ENCODE results near the gene TOM1L2.
A peak's percentile ranks its signal among the peaks of the same experiment; 100 is the strongest.

Gene TOM1L2

GRCh38 chr17:17884391-17885357 is 87.5 kb downstream of the TOM1L2 start:
- no peak for TF ChIP-seq CTCF (IDR thresholded peaks at IDR 0.05; ENCODE audit: control insufficient read depth, extremely low read depth, insufficient read depth)
- no peak overlapping the region for H3K4me3 ChIP-seq (ENCODE audit: low read depth, low read length)
- no peak for DNase-seq (ENCODE audit: low read depth)

- no peak for DNase-seq (ENCODE audit: low read depth)
- H3K4me3 ChIP-seq (ENCODE audit: low read depth, low read length), result no peak overlapping the region
- TF ChIP-seq CTCF (IDR thresholded peaks at IDR 0.05; ENCODE audit: control insufficient read depth, extremely low read depth, insufficient read depth), result no peak
Observed at GRCh38 chr17:17883801-17884200, 88.4 kb downstream of the TOM1L2 start.

GRCh38 chr17:17882082-17882581 is 90.1 kb downstream of the TOM1L2 start:
- no peak overlapping the region for H3K4me3 ChIP-seq (ENCODE audit: low read depth, low read length)
- TF ChIP-seq CTCF (IDR thresholded peaks at IDR 0.05; ENCODE audit: control insufficient read depth, extremely low read depth, insufficient read depth), result no peak

GRCh38 chr17:17880577-17881196 is 91.5 kb downstream of the TOM1L2 start:
- TF ChIP-seq CTCF (IDR thresholded peaks at IDR 0.05; ENCODE audit: control insufficient read depth, extremely low read depth, insufficient read depth), result no peak
- no peak for DNase-seq (ENCODE audit: low read depth)
- no peak overlapping the region for H3K4me3 ChIP-seq (ENCODE audit: low read depth, low read length)

More at GRCh38 chr17:17882082-17882581, 90.1 kb downstream of the TOM1L2 start:
- DNase-seq (ENCODE audit: low read depth), result no peak

GRCh38 chr17:17877529-17878358 is 94.5 kb downstream of the TOM1L2 start:
- H3K4me3 ChIP-seq (ENCODE audit: low read depth, low read length), result peak overlapping the region; percentile 25
- no peak for TF ChIP-seq CTCF (IDR thresholded peaks at IDR 0.05; ENCODE audit: control insufficient read depth, extremely low read depth, insufficient read depth)
- peak; percentile 96 for DNase-seq (ENCODE audit: low read depth)

GRCh38 chr17:17876959-17877528 is 95.2 kb downstream of the TOM1L2 start:
- no peak for TF ChIP-seq CTCF (IDR thresholded peaks at IDR 0.05; ENCODE audit: control insufficient read depth, extremely low read depth, insufficient read depth)
- H3K4me3 ChIP-seq (ENCODE audit: low read depth, low read length), result peak overlapping the region; percentile 25
- DNase-seq (ENCODE audit: low read depth), result peak; percentile 32

All from LNCaP clone FGC (cell line).